SU-DHL-6 (cell line): Measurements from ENCODE around the gene ABHD12B.

Experiments
- EZH2phosphoT487 ChIP-seq: fragments of 200-600 bp; sonication (generic), shearing (Covaris generic); conservative IDR thresholded peaks from 2 replicates; pipeline ENCODE4 v1.6.1; 2018; ENCODE audit warnings: mild to moderate bottlenecking, antibody characterized with exemption, low read length, moderate library complexity, mixed read lengths
- TF ChIP-seq, protein P1 (sequence below): fragments of 200-600 bp; sonication (generic); IDR thresholded peaks from one replicate; pipeline ENCODE4 v1.5.1; 2017; ENCODE audit warnings: antibody characterized with exemption, mild to moderate bottlenecking, low read length, moderate library complexity; ENCODE audit not compliant: insufficient read depth, poor library complexity, severe bottlenecking

DNA sequence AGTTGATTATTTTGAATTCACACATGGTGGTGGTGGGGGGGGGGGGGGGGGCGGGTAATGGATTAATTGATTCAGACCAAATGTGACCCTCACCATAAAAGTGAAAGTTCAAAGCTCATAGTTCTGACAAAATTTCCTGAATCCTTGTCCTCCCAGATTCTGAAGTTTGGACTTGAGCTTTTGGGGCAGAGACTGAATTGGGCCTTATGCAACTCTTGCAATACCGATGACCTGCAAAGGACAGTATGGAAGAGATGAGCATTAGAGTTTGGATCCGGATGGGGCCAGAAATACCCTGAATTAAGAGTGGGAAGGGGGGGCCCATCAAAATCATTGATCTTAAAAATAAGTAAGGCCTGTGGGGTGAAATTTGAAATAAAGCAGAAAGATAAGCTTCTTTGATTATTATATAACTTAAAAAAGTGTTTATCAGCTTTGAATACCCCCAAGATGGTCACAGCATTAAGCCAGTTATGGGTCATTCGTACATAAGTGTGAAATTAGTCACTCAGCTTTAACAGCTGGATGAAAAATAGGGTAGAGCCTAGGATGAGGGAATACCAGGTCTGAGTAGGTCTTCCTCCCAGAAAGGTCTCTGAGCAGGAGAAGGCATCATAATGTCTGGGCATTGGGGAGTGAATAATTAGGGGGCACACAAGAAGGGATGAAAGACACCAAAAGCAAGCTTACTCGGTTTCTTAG, 74.5 kb downstream of the ABHD12B start:
- TF ChIP-seq, protein P1, sequence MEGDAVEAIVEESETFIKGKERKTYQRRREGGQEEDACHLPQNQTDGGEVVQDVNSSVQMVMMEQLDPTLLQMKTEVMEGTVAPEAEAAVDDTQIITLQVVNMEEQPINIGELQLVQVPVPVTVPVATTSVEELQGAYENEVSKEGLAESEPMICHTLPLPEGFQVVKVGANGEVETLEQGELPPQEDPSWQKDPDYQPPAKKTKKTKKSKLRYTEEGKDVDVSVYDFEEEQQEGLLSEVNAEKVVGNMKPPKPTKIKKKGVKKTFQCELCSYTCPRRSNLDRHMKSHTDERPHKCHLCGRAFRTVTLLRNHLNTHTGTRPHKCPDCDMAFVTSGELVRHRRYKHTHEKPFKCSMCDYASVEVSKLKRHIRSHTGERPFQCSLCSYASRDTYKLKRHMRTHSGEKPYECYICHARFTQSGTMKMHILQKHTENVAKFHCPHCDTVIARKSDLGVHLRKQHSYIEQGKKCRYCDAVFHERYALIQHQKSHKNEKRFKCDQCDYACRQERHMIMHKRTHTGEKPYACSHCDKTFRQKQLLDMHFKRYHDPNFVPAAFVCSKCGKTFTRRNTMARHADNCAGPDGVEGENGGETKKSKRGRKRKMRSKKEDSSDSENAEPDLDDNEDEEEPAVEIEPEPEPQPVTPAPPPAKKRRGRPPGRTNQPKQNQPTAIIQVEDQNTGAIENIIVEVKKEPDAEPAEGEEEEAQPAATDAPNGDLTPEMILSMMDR, result no peak
- TF ChIP-seq EZH2phosphoT487, result no peak
